Measurements from ENCODE around the gene SRSF12. TPM values are rescaled to one million over a fixed set of nuclear protein-coding genes. Genes with fewer than 3 reads are reported as not detected.

SRSF12 gene
- total RNA-seq (not detected), total RNA-seq (0 to 2.4 (median 0.06) reads per million in 172 experiments)
- 0.34 TPM for polyA plus RNA-seq (2013, experiment 1 of 2)
- 0.72 TPM for polyA plus RNA-seq (2013, experiment 2 of 2)

DNA sequence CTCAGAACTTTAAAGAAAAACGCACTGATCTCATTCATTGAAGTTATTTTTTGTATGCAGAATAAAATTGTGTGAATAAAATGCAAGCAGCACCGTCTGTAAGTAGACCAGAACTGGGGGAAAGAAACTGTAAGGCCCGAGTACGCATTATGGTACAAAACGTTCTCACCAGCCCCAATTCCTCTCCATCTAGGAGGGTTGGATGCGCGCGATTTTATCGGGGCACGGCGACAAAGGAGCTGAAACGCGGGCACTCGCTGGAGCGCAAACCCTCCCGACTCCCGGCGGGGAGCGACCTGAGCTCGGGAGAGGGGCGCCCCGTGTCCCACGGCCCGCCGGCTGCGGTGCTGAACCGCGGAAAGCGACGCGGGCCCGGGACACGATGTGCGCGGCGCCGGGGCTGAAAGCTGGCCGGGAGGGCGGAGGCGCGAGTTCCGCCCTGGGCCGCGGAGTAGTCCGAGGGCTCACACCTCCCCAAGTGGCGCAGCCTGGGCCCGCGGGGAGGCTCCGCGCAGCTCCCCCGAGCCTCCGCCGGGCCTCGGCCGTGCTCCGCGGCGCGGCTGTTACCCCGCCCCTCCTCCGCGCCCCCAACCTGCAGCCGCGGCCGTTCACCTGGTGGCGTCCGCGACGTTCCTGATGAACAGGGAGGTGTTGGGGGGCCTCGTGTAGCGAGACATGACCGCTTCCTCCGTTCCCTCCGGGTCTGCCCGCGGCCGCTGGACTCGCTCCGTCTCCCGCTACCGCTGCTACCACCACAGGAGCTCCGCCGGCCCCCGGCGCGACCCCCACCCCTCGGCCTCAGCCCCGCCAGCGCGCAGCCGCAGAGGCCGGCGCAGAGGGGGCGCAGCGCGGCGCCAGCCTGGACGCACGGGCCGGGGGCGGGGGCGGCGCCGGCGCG lies at the start of gene SRSF12:
SRSF12 (minus strand) TSS at position 861 of the 898 bp plus-strand sequence; CDS start at position 677, 184 bp downstream.
- H3K27me3 Mint-ChIP-seq = peaks cover 19% of the 10 kb centered on the region
- CTCF ChIA-PET = interaction anchor here (0.7 kb wide), 1 partner anchor 1651 kb away, joined by 3 read pairs; no protein-coding TSS in a partner anchor

DNA sequence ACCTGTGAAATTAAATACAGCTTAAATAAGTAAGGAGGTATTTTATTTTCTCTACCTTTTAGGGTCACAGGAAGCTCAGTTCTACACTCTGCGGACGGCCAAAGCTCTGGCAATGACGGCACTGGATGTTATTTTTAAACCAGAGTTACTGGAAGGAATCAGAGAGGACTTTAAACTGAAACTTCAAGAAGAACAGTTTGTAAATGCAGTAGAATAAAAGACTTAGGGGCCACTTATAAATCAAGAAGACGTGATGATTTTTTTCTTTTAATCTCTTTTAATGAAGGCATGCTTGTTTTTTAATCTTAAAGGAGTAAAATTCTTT lies 44.1 kb upstream of the SRSF12 start:
- no peak for ATAC-seq (ENCODE audit: poor library complexity)
- Histone ChIP-seq H3K27me3 (ENCODE audit: control insufficient read depth in 1 of 2, insufficient read depth in 2 of 2, low read length in 2 of 2) (no peaks in the 10 kb centered on the region), H3K36me3 (ENCODE audit: insufficient read depth, low read length) (peaks cover 42% of the 10 kb centered on the region), H3K4me1 (ENCODE audit: insufficient read depth, low read length) (no peaks in the 10 kb centered on the region), H3K9me3 (ENCODE audit: control insufficient read depth in 1 of 2, insufficient read depth in 1 of 2, low read length in 2 of 2) (no peaks in the 10 kb centered on the region), H3K4me3 (ENCODE audit: low read length) (no peak overlapping the region), H3K27ac (ENCODE audit: low read depth in 1 of 2, low read length in 2 of 2) (no peak overlapping the region)
- intact Hi-C loops (cut with DNase I, micrococcal nuclease) = no loop called here
- TF ChIP-seq, protein P1, sequence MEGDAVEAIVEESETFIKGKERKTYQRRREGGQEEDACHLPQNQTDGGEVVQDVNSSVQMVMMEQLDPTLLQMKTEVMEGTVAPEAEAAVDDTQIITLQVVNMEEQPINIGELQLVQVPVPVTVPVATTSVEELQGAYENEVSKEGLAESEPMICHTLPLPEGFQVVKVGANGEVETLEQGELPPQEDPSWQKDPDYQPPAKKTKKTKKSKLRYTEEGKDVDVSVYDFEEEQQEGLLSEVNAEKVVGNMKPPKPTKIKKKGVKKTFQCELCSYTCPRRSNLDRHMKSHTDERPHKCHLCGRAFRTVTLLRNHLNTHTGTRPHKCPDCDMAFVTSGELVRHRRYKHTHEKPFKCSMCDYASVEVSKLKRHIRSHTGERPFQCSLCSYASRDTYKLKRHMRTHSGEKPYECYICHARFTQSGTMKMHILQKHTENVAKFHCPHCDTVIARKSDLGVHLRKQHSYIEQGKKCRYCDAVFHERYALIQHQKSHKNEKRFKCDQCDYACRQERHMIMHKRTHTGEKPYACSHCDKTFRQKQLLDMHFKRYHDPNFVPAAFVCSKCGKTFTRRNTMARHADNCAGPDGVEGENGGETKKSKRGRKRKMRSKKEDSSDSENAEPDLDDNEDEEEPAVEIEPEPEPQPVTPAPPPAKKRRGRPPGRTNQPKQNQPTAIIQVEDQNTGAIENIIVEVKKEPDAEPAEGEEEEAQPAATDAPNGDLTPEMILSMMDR (IDR thresholded peaks at IDR 0.05) = no peak
- DNase-seq = no peak
- Mint-ChIP-seq H3K27me3 (no peaks in the 10 kb centered on the region), H3K4me3 (no peak overlapping the region), H3K9me3 (no peaks in the 10 kb centered on the region), H3K4me1 (ENCODE audit: low read depth) (no peaks in the 10 kb centered on the region), H3K36me3 (ENCODE audit: low read depth) (peaks cover 63% of the 10 kb centered on the region), H3K27ac (no peak overlapping the region)
- CTCF ChIA-PET = interaction anchor here (1.0 kb wide), 1 partner anchor 26 kb away, joined by 4 read pairs; no protein-coding TSS in a partner anchor
- POLR2A ChIA-PET = no interaction called here

More for the DNA sequence above, at the start of gene SRSF12:
- Histone ChIP-seq H3K9me3 (ENCODE audit: control insufficient read depth in 1 of 2, insufficient read depth in 1 of 2, low read length in 2 of 2) (no peaks in the 10 kb centered on the region), H3K4me3 (ENCODE audit: low read length) (peak within 1 kb of the TSS; percentile 48), H3K27ac (ENCODE audit: low read depth in 1 of 2, low read length in 2 of 2) (no peak within 1 kb of the TSS), H3K4me1 (ENCODE audit: insufficient read depth, low read length) (peaks cover 11% of the 10 kb centered on the region), H3K27me3 (ENCODE audit: control insufficient read depth in 1 of 2, insufficient read depth in 2 of 2, low read length in 2 of 2) (peaks cover 4 to 5% of the 10 kb centered on the region in 2 experiments), H3K36me3 (ENCODE audit: insufficient read depth, low read length) (no peaks in the 10 kb centered on the region)
- POLR2A ChIA-PET = interaction anchor here (0.6 to 3.6 kb wide), 3 partner anchors 28 to 37 kb away, joined by 4 to 50 read pairs (median 8); partner anchors contain the start of genes PM20D2 and PNRC1
- Mint-ChIP-seq H3K4me3 (peak within 1 kb of the TSS; percentile 82), H3K9me3 (no peaks in the 10 kb centered on the region), H3K4me1 (ENCODE audit: low read depth) (peaks cover 8% of the 10 kb centered on the region), H3K36me3 (ENCODE audit: low read depth) (no peaks in the 10 kb centered on the region), H3K27ac (no peak within 1 kb of the TSS)
- ATAC-seq (ENCODE audit: poor library complexity) (peak; percentile 79), DNase-seq (peak in 12 of 14 experiments; percentile 5 to 68 (median 24))
- TF ChIP-seq, protein P1 (IDR thresholded peaks at IDR 0.05) = no peak
- intact Hi-C loops (cut with DNase I, micrococcal nuclease) = no loop called here

DNA sequence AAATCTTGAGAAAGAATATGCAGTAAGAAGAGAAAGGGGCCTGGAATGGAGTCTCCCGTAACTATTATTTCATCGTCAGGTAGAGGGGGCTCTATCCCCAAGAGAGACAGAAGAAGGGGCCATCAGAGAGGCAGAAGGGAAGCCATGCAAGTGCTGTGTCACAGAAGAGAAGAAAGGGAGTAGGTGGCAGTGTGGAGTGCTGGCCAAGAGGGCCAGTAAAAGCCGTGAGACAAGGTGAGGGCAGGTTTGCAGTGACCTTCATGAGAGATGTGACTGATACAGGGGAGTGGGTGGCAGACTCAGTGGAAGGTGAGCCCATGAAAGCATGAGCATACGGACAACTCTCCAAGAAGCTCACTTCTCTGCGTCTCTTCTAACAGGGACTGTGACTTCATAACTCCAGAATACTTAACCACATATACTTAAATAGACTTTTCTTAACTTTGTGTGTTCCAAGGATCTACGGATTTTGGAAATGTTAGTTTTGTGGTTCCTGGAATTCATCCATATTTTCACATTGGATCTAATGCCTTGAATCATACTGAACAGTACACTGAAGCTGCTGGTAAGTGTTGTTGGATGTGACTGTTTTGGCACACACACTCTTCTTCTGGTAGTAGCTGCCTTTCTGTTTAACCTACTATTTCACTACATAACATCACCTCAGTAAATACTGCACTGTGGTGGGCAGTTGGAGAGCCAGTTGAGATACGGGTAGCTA lies 43.6 kb upstream of the SRSF12 start:
- H3K9me3 ChIP-seq (ENCODE audit: control insufficient read depth in 1 of 2, insufficient read depth in 1 of 2, low read length in 2 of 2) = no peaks in the 10 kb centered on the region
- H3K36me3 ChIP-seq (ENCODE audit: insufficient read depth, low read length) = peaks cover 44% of the 10 kb centered on the region
- no peaks in the 10 kb centered on the region for H3K27me3 ChIP-seq (ENCODE audit: control insufficient read depth in 1 of 2, insufficient read depth in 2 of 2, low read length in 2 of 2)
- no peak overlapping the region for H3K27ac Mint-ChIP-seq
- DNase-seq (no peak), ATAC-seq (ENCODE audit: poor library complexity) (no peak)
- ChIA-PET POLR2A (no interaction called here), CTCF (interaction anchor here (1.0 kb wide), 1 partner anchor 26 kb away, joined by 4 read pairs; no protein-coding TSS in a partner anchor)
- no peaks in the 10 kb centered on the region for H3K4me1 ChIP-seq (ENCODE audit: insufficient read depth, low read length)
- H3K4me3 Mint-ChIP-seq = no peak overlapping the region
- H3K9me3 Mint-ChIP-seq = no peaks in the 10 kb centered on the region
- no peaks in the 10 kb centered on the region for H3K4me1 Mint-ChIP-seq (ENCODE audit: low read depth)
- intact Hi-C loops (cut with DNase I, micrococcal nuclease) = no loop called here
- no peaks in the 10 kb centered on the region for H3K27me3 Mint-ChIP-seq
- TF ChIP-seq, protein P1 (IDR thresholded peaks at IDR 0.05) = no peak
- H3K27ac ChIP-seq (ENCODE audit: low read depth in 1 of 2, low read length in 2 of 2) = no peak overlapping the region
- H3K36me3 Mint-ChIP-seq (ENCODE audit: low read depth) = peaks cover 65% of the 10 kb centered on the region
- H3K4me3 ChIP-seq (ENCODE audit: low read length) = no peak overlapping the region

All from CD4-positive, alpha-beta T cell (primary cell).